ENCODE results near the gene SNRNP25. TPM values are rescaled to one million over a fixed set of nuclear protein-coding genes. Genes with fewer than 3 reads are reported as not detected.
"Not testable (repeated sequence)": the region's sequence is repeated elsewhere in the genome, so short reads cannot be mapped to it uniquely, and the experiment has no call there.

The SNRNP25 gene
- polyA plus RNA-seq = 21.6 TPM
- long read RNA-seq, donor 1, transcript SNRNP25-201 (5 exons, 1,905 nt) = major isoform, 7 of 7 reads
- long read RNA-seq, donor 1, partial matches to known transcripts = 0 of 7 reads
- long read RNA-seq, donor 1, other reads (novel, unspliced or antisense) = 0 of 7 reads
- long read RNA-seq, donor 2, transcript SNRNP25-201 (5 exons, 1,905 nt) = major isoform, 15 of 49 reads
- long read RNA-seq, donor 2, partial matches to known transcripts = 0 of 49 reads
- long read RNA-seq, donor 2, other reads (novel, unspliced or antisense) = 33 of 49 reads
- long read RNA-seq, donor 3 = 0 reads
- long read RNA-seq, donor 4 = 0 reads
- long read RNA-seq, donor 5, transcript SNRNP25-201 (5 exons, 1,905 nt) = major isoform, 14 of 14 reads
- long read RNA-seq, donor 5, partial matches to known transcripts = 0 of 14 reads
- long read RNA-seq, donor 5, other reads (novel, unspliced or antisense) = 0 of 14 reads
- long read RNA-seq, donor 6, transcript SNRNP25-201 (5 exons, 1,905 nt) = major isoform, 16 of 16 reads
- long read RNA-seq, donor 6, partial matches to known transcripts = 0 of 16 reads
- long read RNA-seq, donor 6, other reads (novel, unspliced or antisense) = 0 of 16 reads
- long read RNA-seq, donor 7, transcript SNRNP25-201 (5 exons, 1,905 nt) = major isoform, 9 of 11 reads
- long read RNA-seq, donor 7, partial matches to known transcripts = 0 of 11 reads
- long read RNA-seq, donor 7, other reads (novel, unspliced or antisense) = 0 of 11 reads
- long read RNA-seq, donor 8, transcript SNRNP25-201 (5 exons, 1,905 nt) = major isoform, 17 of 18 reads
- long read RNA-seq, donor 8, partial matches to known transcripts = 0 of 18 reads
- long read RNA-seq, donor 8, other reads (novel, unspliced or antisense) = 0 of 18 reads
- long read RNA-seq, donor 9, transcript SNRNP25-201 (5 exons, 1,905 nt) = major isoform, 7 of 9 reads
- long read RNA-seq, donor 9, partial matches to known transcripts = 0 of 9 reads
- long read RNA-seq, donor 9, other reads (novel, unspliced or antisense) = 0 of 9 reads
- long read RNA-seq, donor 10, transcript SNRNP25-201 (5 exons, 1,905 nt) = major isoform, 9 of 10 reads
- long read RNA-seq, donor 10, partial matches to known transcripts = 0 of 10 reads
- long read RNA-seq, donor 10, other reads (novel, unspliced or antisense) = 0 of 10 reads
- long read RNA-seq, donor 11, transcript SNRNP25-201 (5 exons, 1,905 nt) = major isoform, 10 of 10 reads
- long read RNA-seq, donor 11, partial matches to known transcripts = 0 of 10 reads
- long read RNA-seq, donor 11, other reads (novel, unspliced or antisense) = 0 of 10 reads

GRCh38 chr16:53346-54236, at the start of gene SNRNP25, which contains the start of gene POLR3K:
Gene SNRNP25 (plus strand): TSS chr16:53828. CDS start chr16:54017, 189 bp downstream.
Gene POLR3K (minus strand): TSS chr16:53608. CDS start chr16:53586, 22 bp downstream.
- H3K36me3 ChIP-seq (ENCODE audit: control insufficient read depth, insufficient read depth, low read length) = peaks cover 30% of the 10 kb centered on the region
- no CpG with 5 or more reads among the region's 91 CpGs for WGBS (ENCODE audit: insufficient coverage, low lambda C conversion rate)
- no peaks in the 10 kb centered on the region for H3K9me3 ChIP-seq (ENCODE audit: control insufficient read depth, low read depth, low read length)
- H3K4me1 ChIP-seq (ENCODE audit: control insufficient read depth, insufficient read depth, low read length) = peaks cover 5% of the 10 kb centered on the region
- peak within 1 kb of the TSS; percentile 32 for H3K27ac ChIP-seq (ENCODE audit: low read length)
- H3K27me3 ChIP-seq (ENCODE audit: control insufficient read depth, insufficient read depth, low read length) = no peaks in the 10 kb centered on the region
- DNase-seq = peak; percentile 98
- H3K4me3 ChIP-seq (ENCODE audit: low read length) = peak within 1 kb of the TSS; percentile 94

GRCh38 chr16:9903-10665, 43.5 kb upstream of the SNRNP25 start:
- H3K4me3 ChIP-seq (ENCODE audit: low read length) = peak overlapping the region; percentile 13
- H3K27ac ChIP-seq (ENCODE audit: low read length) = no peak overlapping the region
- WGBS (ENCODE audit: insufficient coverage, low lambda C conversion rate) = 70% methylated on average over 2 of the region's 48 CpGs
- peak in 1 of 2 donors; percentile 21 for DNase-seq
- peaks cover 8% of the 10 kb centered on the region for H3K9me3 ChIP-seq (ENCODE audit: control insufficient read depth, low read depth, low read length)
- H3K27me3 ChIP-seq (ENCODE audit: control insufficient read depth, insufficient read depth, low read length) = no peaks in the 10 kb centered on the region
- no peaks in the 10 kb centered on the region for H3K36me3 ChIP-seq (ENCODE audit: control insufficient read depth, insufficient read depth, low read length)
- no peaks in the 10 kb centered on the region for H3K4me1 ChIP-seq (ENCODE audit: control insufficient read depth, insufficient read depth, low read length)

- WGBS (ENCODE audit: insufficient coverage, low lambda C conversion rate) = no CpG with 5 or more reads among the region's 27 CpGs
- not testable (repeated sequence) for DNase-seq; H3K36me3 ChIP-seq (ENCODE audit: control insufficient read depth, insufficient read depth, low read length); H3K4me1 ChIP-seq (ENCODE audit: control insufficient read depth, insufficient read depth, low read length); H3K4me3 ChIP-seq (ENCODE audit: low read length); H3K27me3 ChIP-seq (ENCODE audit: control insufficient read depth, insufficient read depth, low read length); H3K27ac ChIP-seq (ENCODE audit: low read length); H3K9me3 ChIP-seq (ENCODE audit: control insufficient read depth, low read depth, low read length)
These were observed 42.9 kb upstream of the SNRNP25 start for GRCh38 chr16:10772-11171.

- H3K4me3 ChIP-seq (ENCODE audit: low read length); DNase-seq; H3K9me3 ChIP-seq (ENCODE audit: control insufficient read depth, low read depth, low read length); H3K36me3 ChIP-seq (ENCODE audit: control insufficient read depth, insufficient read depth, low read length); H3K27ac ChIP-seq (ENCODE audit: low read length); H3K4me1 ChIP-seq (ENCODE audit: control insufficient read depth, insufficient read depth, low read length); H3K27me3 ChIP-seq (ENCODE audit: control insufficient read depth, insufficient read depth, low read length): not testable (repeated sequence)
- WGBS (ENCODE audit: insufficient coverage, low lambda C conversion rate) = no CpG with 5 or more reads among the region's 20 CpGs
These were observed 36.4 kb upstream of the SNRNP25 start for GRCh38 chr16:17062-17765.

- H3K27ac ChIP-seq (ENCODE audit: low read length); H3K4me1 ChIP-seq (ENCODE audit: control insufficient read depth, insufficient read depth, low read length); H3K4me3 ChIP-seq (ENCODE audit: low read length); H3K9me3 ChIP-seq (ENCODE audit: control insufficient read depth, low read depth, low read length); H3K27me3 ChIP-seq (ENCODE audit: control insufficient read depth, insufficient read depth, low read length); H3K36me3 ChIP-seq (ENCODE audit: control insufficient read depth, insufficient read depth, low read length); DNase-seq: not testable (repeated sequence)
- WGBS (ENCODE audit: insufficient coverage, low lambda C conversion rate) = no CpG with 5 or more reads among the region's 12 CpGs
These were observed 32.7 kb upstream of the SNRNP25 start for GRCh38 chr16:20886-21285.

- not testable (repeated sequence) for H3K4me3 ChIP-seq (ENCODE audit: low read length); H3K27ac ChIP-seq (ENCODE audit: low read length); H3K27me3 ChIP-seq (ENCODE audit: control insufficient read depth, insufficient read depth, low read length); H3K36me3 ChIP-seq (ENCODE audit: control insufficient read depth, insufficient read depth, low read length); H3K4me1 ChIP-seq (ENCODE audit: control insufficient read depth, insufficient read depth, low read length); H3K9me3 ChIP-seq (ENCODE audit: control insufficient read depth, low read depth, low read length); DNase-seq
- no CpG with 5 or more reads among the region's 22 CpGs for WGBS (ENCODE audit: insufficient coverage, low lambda C conversion rate)
These were observed 29.5 kb upstream of the SNRNP25 start for GRCh38 chr16:24151-24550.

- H3K9me3 ChIP-seq (ENCODE audit: control insufficient read depth, low read depth, low read length); DNase-seq; H3K27ac ChIP-seq (ENCODE audit: low read length); H3K36me3 ChIP-seq (ENCODE audit: control insufficient read depth, insufficient read depth, low read length); H3K4me3 ChIP-seq (ENCODE audit: low read length); H3K27me3 ChIP-seq (ENCODE audit: control insufficient read depth, insufficient read depth, low read length); H3K4me1 ChIP-seq (ENCODE audit: control insufficient read depth, insufficient read depth, low read length): not testable (repeated sequence)
- WGBS (ENCODE audit: insufficient coverage, low lambda C conversion rate) = no CpG with 5 or more reads among the region's 5 CpGs
These were observed 27.7 kb upstream of the SNRNP25 start for GRCh38 chr16:25926-26348.

GRCh38 chr16:30627-31026, 23.0 kb upstream of the SNRNP25 start:
- WGBS (ENCODE audit: insufficient coverage, low lambda C conversion rate) = no CpG with 5 or more reads among the region's 7 CpGs
- H3K27me3 ChIP-seq (ENCODE audit: control insufficient read depth, insufficient read depth, low read length); H3K36me3 ChIP-seq (ENCODE audit: control insufficient read depth, insufficient read depth, low read length); H3K4me1 ChIP-seq (ENCODE audit: control insufficient read depth, insufficient read depth, low read length); H3K4me3 ChIP-seq (ENCODE audit: low read length); H3K9me3 ChIP-seq (ENCODE audit: control insufficient read depth, low read depth, low read length); H3K27ac ChIP-seq (ENCODE audit: low read length); DNase-seq: not testable (repeated sequence)

Measured in large intestine (tissue), 12 donors.